ENCODE measurements around the gene MAP1A.

The MAP1A gene

DNA sequence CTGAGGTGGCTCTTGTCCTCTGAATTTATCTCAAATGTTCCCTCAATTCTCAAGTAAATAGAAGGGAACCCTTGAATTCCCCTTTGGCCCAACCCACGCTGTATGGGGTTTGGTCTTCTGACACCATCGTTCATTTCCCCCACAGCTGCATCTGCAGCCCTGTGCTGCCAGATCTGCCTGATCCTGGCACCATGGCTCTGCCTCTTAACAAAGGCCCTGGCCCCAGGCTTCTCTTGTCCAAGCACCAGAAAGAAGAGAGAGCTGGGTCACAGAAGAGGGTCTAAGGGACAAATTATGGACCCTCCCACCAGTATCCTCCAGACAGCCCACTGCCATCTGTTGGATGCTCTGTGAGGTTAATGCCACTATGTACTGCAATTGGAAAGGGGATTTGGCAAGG lies 1.8 kb downstream of the MAP1A start:
- TF ChIP-seq, protein P1, sequence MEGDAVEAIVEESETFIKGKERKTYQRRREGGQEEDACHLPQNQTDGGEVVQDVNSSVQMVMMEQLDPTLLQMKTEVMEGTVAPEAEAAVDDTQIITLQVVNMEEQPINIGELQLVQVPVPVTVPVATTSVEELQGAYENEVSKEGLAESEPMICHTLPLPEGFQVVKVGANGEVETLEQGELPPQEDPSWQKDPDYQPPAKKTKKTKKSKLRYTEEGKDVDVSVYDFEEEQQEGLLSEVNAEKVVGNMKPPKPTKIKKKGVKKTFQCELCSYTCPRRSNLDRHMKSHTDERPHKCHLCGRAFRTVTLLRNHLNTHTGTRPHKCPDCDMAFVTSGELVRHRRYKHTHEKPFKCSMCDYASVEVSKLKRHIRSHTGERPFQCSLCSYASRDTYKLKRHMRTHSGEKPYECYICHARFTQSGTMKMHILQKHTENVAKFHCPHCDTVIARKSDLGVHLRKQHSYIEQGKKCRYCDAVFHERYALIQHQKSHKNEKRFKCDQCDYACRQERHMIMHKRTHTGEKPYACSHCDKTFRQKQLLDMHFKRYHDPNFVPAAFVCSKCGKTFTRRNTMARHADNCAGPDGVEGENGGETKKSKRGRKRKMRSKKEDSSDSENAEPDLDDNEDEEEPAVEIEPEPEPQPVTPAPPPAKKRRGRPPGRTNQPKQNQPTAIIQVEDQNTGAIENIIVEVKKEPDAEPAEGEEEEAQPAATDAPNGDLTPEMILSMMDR (IDR thresholded peaks at IDR 0.05; ENCODE audit: low read depth, low read length), result no peak
- Histone ChIP-seq H3K27me3 (no peaks in the 10 kb centered on the region), H3K36me3 (peaks cover 43% of the 10 kb centered on the region), H3K4me3 (ENCODE audit: low read depth, low read length) (peak overlapping the region; percentile 73), H3K9me3 (no peaks in the 10 kb centered on the region), H3K4me1 (peaks cover 20% of the 10 kb centered on the region)
- peak; percentile 29 for DNase-seq

DNA sequence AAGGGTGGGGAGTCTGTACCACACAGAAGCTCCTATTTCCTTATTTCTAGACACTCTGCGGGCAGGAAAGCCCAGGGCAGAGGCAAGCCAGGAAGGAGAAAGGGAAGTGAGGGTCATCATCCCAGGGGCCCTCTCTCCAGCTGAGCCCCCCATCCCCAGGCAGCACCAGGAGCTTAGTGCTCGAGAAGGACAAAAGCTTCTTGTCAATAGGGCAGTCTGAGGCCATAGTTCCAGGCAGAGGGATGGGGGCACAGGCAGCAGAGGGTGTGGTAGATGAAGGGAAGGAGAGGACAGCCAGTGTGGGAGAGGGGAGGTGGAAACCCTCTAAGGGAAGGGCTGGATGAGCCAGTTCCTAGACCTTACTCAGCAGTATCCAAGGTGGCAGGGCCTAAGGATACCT lies 2.7 kb downstream of the MAP1A start:
- H3K4me3 ChIP-seq (ENCODE audit: low read depth, low read length), result no peak overlapping the region
- peaks cover 52% of the 10 kb centered on the region for H3K36me3 ChIP-seq
- no peaks in the 10 kb centered on the region for H3K27me3 ChIP-seq
- peaks cover 18% of the 10 kb centered on the region for H3K4me1 ChIP-seq
- TF ChIP-seq, protein P1 (IDR thresholded peaks at IDR 0.05; ENCODE audit: low read depth, low read length), result no peak
- no peak for DNase-seq
- no peaks in the 10 kb centered on the region for H3K9me3 ChIP-seq

DNA sequence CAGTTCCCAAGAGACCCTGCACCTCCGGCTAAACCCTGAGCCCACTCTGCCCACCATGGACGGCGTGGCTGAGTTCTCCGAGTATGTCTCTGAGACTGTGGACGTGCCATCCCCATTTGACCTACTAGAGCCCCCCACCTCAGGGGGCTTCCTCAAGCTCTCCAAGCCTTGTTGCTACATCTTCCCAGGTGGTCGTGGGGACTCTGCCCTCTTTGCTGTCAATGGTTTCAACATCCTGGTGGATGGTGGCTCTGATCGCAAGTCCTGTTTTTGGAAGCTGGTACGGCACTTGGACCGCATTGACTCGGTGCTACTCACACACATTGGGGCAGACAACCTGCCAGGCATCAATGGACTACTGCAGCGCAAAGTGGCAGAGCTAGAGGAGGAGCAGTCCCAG lies 4.0 kb downstream of the MAP1A start:
- no peak overlapping the region for H3K4me3 ChIP-seq (ENCODE audit: low read depth, low read length)
- H3K27me3 ChIP-seq, result no peaks in the 10 kb centered on the region
- peaks cover 59% of the 10 kb centered on the region for H3K36me3 ChIP-seq

DNA sequence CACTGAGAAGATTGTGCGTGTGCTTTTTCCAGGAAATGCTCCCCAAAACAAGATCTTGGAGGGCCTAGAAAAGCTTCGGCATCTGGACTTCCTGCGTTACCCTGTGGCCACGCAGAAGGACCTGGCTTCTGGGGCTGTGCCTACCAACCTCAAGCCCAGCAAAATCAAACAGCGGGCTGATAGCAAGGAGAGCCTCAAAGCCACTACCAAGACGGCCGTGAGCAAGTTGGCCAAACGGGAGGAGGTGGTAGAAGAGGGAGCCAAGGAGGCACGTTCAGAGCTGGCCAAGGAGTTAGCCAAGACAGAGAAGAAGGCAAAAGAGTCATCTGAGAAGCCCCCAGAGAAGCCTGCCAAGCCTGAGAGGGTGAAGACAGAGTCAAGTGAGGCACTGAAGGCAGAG lies 4.8 kb downstream of the MAP1A start:
- peaks cover 6% of the 10 kb centered on the region for H3K4me1 ChIP-seq
- H3K9me3 ChIP-seq, result no peaks in the 10 kb centered on the region
- DNase-seq, result no peak
- TF ChIP-seq, protein P1 (IDR thresholded peaks at IDR 0.05; ENCODE audit: low read depth, low read length), result no peak
- H3K36me3 ChIP-seq, result peaks cover 64% of the 10 kb centered on the region
- no peaks in the 10 kb centered on the region for H3K27me3 ChIP-seq
- H3K4me3 ChIP-seq (ENCODE audit: low read depth, low read length), result no peak overlapping the region

More for the DNA sequence above, 4.0 kb downstream of the MAP1A start:
- TF ChIP-seq, protein P1 (IDR thresholded peaks at IDR 0.05; ENCODE audit: low read depth, low read length), result no peak
- H3K4me1 ChIP-seq, result peaks cover 14% of the 10 kb centered on the region
- H3K9me3 ChIP-seq, result no peaks in the 10 kb centered on the region
- no peak for DNase-seq

DNA sequence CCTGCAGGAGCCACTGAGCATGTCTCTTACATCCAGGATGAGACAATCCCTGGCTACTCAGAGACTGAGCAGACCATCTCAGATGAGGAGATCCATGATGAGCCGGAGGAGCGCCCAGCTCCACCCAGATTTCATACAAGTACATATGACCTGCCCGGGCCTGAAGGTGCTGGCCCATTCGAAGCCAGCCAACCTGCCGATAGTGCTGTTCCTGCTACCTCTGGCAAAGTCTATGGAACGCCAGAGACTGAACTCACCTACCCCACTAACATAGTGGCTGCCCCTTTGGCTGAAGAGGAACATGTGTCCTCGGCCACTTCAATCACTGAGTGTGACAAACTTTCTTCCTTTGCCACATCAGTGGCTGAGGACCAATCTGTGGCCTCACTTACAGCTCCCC lies 6.2 kb downstream of the MAP1A start:
- Histone ChIP-seq H3K4me3 (ENCODE audit: low read depth, low read length) (no peak overlapping the region), H3K36me3 (peaks cover 74% of the 10 kb centered on the region), H3K27me3 (no peaks in the 10 kb centered on the region), H3K4me1 (peaks cover 6% of the 10 kb centered on the region), H3K9me3 (no peaks in the 10 kb centered on the region)
- DNase-seq, result no peak
- TF ChIP-seq, protein P1 (IDR thresholded peaks at IDR 0.05; ENCODE audit: low read depth, low read length), result no peak

DNA sequence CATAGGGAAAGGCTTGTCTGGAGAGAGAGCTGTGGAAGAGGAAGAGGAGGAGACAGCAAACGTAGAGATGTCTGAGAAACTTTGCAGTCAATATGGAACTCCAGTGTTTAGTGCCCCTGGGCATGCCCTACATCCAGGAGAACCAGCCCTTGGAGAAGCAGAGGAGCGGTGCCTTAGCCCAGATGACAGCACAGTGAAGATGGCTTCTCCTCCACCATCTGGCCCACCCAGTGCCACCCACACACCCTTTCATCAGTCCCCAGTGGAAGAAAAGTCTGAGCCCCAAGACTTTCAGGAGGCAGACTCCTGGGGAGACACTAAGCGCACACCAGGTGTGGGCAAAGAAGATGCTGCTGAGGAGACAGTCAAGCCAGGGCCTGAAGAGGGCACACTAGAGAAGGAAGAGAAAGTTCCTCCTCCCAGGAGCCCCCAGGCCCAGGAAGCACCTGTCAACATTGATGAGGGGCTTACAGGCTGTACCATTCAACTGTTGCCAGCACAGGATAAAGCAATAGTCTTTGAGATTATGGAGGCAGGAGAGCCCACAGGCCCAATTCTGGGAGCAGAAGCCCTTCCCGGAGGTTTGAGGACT lies 6.9 kb downstream of the MAP1A start:
- Histone ChIP-seq H3K27me3 (no peaks in the 10 kb centered on the region), H3K4me1 (peaks cover 2% of the 10 kb centered on the region), H3K9me3 (no peaks in the 10 kb centered on the region), H3K4me3 (ENCODE audit: low read depth, low read length) (no peak overlapping the region), H3K36me3 (peaks cover 76% of the 10 kb centered on the region)
- DNase-seq, result no peak
- TF ChIP-seq, protein P1 (IDR thresholded peaks at IDR 0.05; ENCODE audit: low read depth, low read length), result no peak

All from BE2C (cell line).